NCI-H2227 (cell line): ENCODE results near the gene LYRM9.
A peak's percentile ranks its signal among the peaks of the same experiment; 100 is the strongest.
"Not testable (repeated sequence)": the region's sequence is repeated elsewhere in the genome, so short reads cannot be mapped to it uniquely, and the experiment has no call there.

Experiments used
- DNase-seq: peaks from one replicate; lab custom pipeline; 2025; ENCODE audit not compliant: unreplicated experiment; lab: John Stamatoyannopoulos, UW

LYRM9 gene

DNA sequence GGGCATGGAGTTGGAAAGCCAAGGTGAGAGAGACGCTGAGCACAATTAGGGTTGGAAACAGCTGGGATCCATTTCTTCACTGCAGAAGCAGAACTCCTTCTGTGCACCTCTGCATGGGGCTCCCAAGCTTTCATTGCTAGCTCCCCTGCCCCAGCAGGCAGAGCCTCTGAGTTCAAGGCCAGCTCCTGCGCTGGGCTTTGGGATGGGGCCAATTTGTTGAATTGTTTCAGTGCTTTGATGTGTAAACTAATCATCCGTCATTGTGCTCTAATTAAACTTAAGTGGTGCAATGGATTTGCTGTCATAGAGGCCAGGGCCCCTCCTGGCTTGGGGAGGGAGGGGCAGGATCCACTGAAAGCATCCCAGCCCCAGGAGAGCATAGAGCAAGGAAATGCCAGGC is 13.5 kb upstream of the LYRM9 start:
- peak; percentile 45 for DNase-seq

DNA sequence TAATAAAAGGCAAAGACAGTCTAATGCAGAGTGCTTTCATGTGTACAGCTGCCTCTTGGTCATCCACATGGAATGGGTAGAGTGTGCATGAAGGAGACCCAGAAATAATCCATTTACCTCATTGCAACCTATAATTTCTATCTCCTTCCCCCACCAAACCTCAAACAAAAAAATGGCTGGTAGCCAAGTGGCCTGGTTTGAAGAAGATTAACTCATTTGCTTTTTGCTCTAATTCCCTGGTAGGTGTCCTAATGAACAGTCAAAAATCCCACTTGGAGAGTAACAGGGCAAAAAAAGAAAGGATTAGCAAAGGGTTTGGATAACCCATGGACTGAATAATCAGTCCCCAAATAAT is 13.0 kb upstream of the LYRM9 start:
- DNase-seq = peak; percentile 45

- peak; percentile 14 for DNase-seq
Observed at GRCh38 chr17:27905447-27906225, 12.5 kb upstream of the LYRM9 start.

DNA sequence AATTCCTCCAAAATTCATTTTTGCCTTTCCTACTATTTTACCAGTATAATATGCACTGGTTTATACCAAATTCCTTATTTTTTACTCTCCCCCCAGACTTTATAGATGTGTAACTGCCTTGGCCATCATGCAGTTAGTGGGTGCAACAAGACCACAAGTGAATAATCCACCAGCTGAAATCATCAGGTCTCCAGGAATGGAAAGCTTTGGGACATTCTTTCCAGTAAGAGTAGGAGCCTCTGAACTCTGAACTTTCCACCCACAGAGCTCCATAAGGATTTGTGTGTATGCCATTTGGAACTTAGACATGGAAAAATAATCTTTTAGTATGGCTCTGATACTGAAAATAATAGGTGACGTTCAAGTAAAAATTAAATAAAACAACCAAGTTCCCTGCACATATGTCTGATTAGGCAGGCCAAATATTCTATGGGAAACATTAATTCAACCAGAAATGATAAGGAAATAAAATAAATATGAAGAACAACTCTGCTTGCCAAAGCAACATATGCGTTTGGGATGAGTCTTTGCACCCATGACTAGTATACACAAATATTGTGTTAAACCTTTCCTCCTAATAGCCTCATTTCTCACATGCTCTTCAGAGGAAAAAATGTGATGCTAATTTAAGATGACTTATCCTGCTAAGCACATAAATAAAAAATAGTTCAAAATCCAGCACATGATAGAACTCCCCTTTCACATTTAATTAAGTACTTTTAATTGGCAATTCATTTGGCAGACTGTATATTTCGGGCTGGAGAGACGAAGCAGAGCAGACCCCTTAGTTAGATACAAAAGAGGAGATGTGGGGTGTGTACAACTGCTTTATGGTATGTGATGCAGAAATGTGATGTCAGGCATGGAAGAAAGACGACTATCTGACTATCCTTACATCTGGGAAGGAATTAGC is 11.6 kb upstream of the LYRM9 start:
- DNase-seq = no peak

DNA sequence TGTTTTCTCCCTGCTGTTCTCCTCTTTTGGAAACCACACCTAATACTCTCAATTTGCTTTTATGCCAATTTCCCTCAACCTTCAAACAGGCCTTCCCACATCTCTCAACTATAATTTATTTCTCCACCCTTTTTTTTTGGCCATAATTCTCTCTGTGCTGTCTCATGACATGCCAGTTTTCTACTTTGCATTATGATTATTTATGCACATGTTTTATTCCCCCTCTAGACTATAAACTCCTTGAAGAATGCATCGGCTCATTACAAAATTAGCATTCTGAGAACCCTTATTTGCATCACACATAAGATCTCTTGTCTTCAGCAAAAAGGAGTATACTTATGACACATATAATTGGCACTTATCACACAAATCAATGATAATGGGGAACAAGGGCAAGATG is 10.9 kb upstream of the LYRM9 start:
- DNase-seq = no peak

DNA sequence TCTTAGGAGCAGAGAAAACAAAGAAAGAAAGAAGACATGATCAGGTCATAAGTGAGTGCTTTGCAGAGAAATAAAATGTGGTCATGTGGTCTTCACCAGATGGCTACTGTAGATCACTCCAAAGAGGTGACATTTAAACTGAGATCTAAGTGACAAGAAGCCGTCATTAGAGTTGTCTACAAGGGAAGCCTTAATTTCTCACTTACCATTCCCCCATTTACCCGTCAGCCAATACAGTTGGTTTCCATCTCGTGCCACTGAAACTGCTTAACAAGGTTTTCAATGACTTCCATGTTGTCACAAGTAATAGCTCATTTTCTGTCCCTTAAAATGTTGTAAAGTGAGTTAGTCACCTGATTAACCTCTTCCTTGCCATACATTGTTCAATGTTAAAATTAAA is 6.4 kb upstream of the LYRM9 start:
- no peak for DNase-seq

- no peak for DNase-seq
Observed at GRCh38 chr17:27898096-27898495, 4.9 kb upstream of the LYRM9 start.

GRCh38 chr17:27896701-27897100 is 3.5 kb upstream of the LYRM9 start:
- no peak for DNase-seq

GRCh38 chr17:27895940-27896535 is 2.9 kb upstream of the LYRM9 start:
- DNase-seq = no peak

DNA sequence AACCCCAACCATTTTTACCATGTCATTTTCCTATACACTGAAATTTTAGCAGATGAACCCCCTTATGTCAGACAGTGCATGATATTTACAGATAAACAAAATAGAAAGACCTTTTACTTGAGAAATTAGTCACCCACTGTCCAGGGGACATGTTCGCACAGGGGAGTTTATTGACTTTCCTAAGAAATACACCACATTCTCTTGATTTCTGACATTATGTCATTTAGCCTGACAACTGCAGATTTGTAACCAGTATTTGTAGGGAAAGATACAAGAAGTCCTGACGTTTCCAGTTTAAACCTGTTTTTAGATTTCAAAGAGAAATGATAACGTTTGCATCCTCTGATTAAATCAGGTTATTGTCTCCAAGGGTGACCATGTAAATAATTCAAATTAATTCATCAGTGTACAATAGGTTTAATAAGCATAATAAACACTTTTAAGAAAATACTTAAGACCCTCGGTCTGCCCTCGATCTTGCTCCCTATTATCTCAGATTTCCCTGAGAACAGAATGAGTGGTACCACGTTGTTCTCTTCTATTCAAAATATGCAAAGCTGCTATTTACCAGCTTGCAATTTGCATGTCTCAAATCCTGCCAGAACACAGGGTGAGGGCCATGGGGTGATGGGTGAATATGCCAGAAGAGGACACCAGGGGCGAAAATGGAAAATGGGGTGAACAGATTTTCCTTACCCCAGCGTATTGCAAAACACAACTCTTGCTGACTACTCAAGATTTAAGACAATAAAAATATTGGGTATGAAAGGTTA is 2.1 kb upstream of the LYRM9 start:
- DNase-seq = no peak

DNA sequence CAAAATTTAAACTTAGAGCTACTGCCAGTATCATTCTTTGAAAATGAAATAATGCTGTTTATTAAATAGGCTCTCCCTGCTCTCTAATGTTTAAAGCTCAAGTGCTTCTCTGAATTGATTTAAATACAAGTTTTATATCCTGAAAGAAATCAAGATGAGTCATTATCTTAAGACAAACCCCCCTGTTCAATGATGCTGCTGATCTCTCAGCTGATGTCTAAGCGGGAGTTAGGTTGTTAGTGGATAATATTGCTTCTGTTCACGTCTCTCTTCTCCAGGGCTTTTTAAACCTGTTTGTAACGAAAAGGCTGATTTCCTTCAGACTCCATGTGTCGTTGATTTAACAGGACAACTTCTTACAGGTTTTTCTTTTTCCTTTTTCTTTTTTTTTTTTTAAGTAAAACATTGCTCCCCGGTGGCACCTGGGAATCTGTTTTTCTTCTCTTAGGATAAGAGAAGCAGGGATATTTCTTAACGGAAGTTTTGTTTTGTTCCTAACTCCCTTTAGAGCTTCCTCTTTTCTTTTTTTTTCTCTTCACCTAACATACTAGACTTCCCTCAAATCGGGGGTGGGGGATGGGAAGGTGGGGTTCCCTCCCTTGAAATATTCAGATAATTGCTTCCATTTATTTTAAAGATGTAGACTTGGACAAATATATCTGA is 807 bp upstream of the LYRM9 start:
- DNase-seq = no peak

DNA sequence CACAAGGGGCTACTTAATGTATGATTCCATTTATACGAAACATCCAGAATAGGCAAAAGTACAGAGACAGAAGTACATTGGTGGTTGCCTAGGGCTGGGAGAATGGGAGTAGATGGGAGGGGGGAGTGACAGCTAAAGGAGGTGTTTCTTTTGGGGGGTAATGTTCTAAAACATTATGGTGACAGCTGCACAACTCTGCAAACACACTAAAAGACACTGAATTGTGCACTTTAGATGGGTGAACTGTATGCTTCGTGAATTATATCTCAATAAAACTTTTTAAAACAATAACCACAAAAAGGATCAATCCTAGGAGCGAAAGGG is 661 bp downstream of the LYRM9 start:
- no peak for DNase-seq

- DNase-seq = no peak
Observed at GRCh38 chr17:27891841-27892240, 1.3 kb downstream of the LYRM9 start.

- DNase-seq = no peak
Observed at GRCh38 chr17:27889711-27890251, 3.4 kb downstream of the LYRM9 start.

- DNase-seq = no peak
Observed at GRCh38 chr17:27888945-27889344, 4.2 kb downstream of the LYRM9 start.

- no peak for DNase-seq
Observed at GRCh38 chr17:27888067-27888466, 5.1 kb downstream of the LYRM9 start.

- DNase-seq = not testable (repeated sequence)
Observed at GRCh38 chr17:27886348-27886906, 6.7 kb downstream of the LYRM9 start.

GRCh38 chr17:27882162-27882840 is 10.9 kb downstream of the LYRM9 start:
- no peak for DNase-seq

- DNase-seq = peak; percentile 76
Observed at GRCh38 chr17:27879987-27880608, 13.1 kb downstream of the LYRM9 start.
